ENCODE measurements around the gene PTPRR.

DNA sequence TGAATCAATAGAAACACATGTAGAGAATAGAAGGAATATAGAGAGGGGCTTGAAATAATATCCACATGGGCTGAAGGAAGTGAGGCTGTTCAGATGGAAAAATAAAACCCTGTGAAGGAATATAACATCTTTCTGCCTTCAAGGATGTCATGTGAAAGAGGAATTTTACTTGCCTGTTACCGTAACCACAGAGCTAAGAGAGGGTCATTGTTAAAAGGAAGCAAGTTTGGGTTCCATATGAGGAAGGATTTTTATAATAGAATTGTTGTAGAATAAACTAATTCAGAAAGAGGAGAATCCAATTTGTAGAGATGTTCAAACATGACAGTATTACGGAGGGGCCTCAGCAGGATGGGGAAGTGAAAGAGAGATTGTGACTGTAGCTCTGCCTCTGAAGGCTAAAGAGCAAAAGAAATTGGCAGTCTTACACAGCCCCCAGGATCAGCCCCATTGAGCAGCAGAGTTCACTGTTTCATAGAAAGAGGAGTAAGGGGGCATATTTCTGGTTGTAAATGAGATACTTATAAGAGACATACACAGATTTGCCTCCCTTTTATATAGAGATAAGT lies 41.8 kb upstream of the PTPRR start:
- no peak for TF ChIP-seq POLR2A (IDR thresholded peaks at IDR 0.05; ENCODE audit: low read depth, low read length)
- TF ChIP-seq RFX5 (IDR thresholded peaks at IDR 0.05; ENCODE audit: low read depth, low read length): no peak
- TF ChIP-seq, protein P1, sequence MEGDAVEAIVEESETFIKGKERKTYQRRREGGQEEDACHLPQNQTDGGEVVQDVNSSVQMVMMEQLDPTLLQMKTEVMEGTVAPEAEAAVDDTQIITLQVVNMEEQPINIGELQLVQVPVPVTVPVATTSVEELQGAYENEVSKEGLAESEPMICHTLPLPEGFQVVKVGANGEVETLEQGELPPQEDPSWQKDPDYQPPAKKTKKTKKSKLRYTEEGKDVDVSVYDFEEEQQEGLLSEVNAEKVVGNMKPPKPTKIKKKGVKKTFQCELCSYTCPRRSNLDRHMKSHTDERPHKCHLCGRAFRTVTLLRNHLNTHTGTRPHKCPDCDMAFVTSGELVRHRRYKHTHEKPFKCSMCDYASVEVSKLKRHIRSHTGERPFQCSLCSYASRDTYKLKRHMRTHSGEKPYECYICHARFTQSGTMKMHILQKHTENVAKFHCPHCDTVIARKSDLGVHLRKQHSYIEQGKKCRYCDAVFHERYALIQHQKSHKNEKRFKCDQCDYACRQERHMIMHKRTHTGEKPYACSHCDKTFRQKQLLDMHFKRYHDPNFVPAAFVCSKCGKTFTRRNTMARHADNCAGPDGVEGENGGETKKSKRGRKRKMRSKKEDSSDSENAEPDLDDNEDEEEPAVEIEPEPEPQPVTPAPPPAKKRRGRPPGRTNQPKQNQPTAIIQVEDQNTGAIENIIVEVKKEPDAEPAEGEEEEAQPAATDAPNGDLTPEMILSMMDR (conservative IDR thresholded peaks at IDR 0.05; ENCODE audit: low read depth, low read length): no peak
- TF ChIP-seq RAD21 (IDR thresholded peaks at IDR 0.05; ENCODE audit: low read length): no peak
- TF ChIP-seq CEBPB (IDR thresholded peaks at IDR 0.05; ENCODE audit: low read depth, low read length): no peak
- TF ChIP-seq, protein P2, sequence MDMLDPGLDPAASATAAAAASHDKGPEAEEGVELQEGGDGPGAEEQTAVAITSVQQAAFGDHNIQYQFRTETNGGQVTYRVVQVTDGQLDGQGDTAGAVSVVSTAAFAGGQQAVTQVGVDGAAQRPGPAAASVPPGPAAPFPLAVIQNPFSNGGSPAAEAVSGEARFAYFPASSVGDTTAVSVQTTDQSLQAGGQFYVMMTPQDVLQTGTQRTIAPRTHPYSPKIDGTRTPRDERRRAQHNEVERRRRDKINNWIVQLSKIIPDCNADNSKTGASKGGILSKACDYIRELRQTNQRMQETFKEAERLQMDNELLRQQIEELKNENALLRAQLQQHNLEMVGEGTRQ (IDR thresholded peaks at IDR 0.05; ENCODE audit: low read depth, low read length): no peak
- TF ChIP-seq CHD1 (IDR thresholded peaks at IDR 0.05; ENCODE audit: low read depth, low read length): no peak
- no peak for TF ChIP-seq SMC3 (IDR thresholded peaks at IDR 0.05; ENCODE audit: low read depth, low read length)
- TF ChIP-seq ELK1 (IDR thresholded peaks at IDR 0.05; ENCODE audit: borderline replicate concordance, low read depth, low read length): no peak
- no peak for TF ChIP-seq BHLHE40 (IDR thresholded peaks at IDR 0.05; ENCODE audit: low read depth, low read length)
- TF ChIP-seq FOS (IDR thresholded peaks at IDR 0.05; ENCODE audit: low read depth, low read length): no peak
- no peak for TF ChIP-seq RCOR1 (IDR thresholded peaks at IDR 0.05; ENCODE audit: insufficient replicate concordance, low read length)
- TF ChIP-seq MXI1 (IDR thresholded peaks at IDR 0.05; ENCODE audit: borderline replicate concordance, low read depth, low read length): no peak

Data from IMR-90 (cell line).